ENCODE results near the gene WDR59.
A peak's percentile ranks its signal among the peaks of the same experiment; 100 is the strongest.

The WDR59 gene

GRCh38 chr16:74901606-74902005 lies 83.3 kb downstream of the WDR59 start:
- DNase-seq = no peak

GRCh38 chr16:74899816-74900215 lies 85.1 kb downstream of the WDR59 start:
- no peak for DNase-seq

DNA sequence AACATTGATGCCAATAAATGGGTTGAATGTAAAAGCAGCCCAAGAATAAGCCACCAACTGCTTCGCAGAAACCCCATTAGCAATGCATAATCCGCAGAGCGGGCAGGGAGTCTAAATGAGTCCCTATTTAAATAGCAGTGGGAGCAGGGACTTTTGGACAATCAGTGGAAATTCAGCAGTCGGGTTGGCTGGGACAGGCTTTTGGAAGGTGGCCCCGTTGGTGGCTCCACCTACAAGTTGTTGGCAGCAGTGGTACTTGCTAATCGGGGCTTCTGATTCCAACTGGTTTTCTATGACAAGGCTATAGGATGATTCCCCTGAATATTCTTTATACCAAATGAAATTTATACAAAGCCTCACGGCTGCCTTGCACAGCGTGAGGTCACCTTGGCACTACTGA lies 86.3 kb downstream of the WDR59 start:
- DNase-seq = no peak

DNA sequence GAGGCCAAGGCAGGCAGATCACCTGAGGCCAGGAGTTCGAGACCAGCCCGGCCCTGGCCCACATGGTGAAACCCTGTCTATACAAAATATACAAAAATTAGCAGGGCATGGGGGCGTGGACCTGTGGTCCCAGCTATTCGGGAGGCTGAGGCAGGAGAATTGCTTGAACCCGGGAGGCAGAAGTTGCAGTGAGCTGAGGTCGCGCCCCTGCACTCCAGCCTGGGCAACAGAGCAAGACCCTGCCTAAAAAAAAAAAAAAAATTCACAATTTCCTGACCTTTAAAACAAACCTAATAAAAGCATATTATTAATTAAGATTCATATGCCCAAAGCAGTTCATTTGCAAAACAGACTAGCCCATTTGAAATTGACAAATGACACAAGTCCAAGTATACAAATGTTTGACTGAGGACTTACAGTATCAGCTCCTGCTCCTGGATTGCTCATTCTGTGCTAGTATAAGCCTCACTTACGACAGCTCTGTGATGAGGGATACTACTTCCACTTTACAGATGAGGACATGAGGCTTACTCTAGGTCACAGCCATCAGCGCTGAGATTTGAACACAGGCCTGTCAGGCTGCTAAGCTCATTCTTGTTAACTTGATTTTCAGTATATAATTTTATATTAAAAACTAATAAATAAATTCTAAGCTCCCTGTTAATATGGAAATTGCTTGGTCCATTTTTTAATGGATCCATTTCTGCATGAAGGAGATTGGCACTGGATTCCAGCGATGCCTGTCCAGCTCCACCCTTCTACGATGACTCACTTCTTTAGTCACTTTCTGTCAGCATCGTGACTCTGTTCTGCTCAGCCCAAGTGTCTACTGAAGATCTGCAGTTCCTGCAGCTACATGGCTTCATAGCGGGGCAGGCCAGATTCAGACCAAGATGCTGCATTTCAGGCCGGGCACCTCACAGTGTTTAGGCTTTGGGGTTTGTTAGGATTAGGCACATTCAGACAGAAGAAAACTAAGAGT lies 88.2 kb downstream of the WDR59 start:
- DNase-seq = no peak

DNA sequence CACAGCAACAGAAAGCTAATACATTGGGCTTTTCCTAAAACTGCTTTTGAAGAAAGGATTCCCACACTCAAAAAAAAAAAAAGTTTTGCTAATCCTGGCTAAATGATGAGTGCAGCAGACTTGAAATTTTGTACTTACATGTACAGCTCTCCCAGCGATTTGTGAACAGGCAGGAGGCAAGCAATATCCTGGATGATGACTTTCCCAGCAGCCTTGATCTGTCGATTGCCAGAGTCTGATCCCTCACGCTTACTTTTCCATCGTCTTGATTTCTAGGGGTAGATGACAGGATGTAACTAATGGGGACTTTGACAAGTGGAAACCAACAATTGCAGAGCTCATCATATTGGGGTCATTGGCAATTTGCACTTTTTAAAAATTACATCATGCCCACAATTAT lies 91.4 kb downstream of the WDR59 start:
- DNase-seq = no peak

DNA sequence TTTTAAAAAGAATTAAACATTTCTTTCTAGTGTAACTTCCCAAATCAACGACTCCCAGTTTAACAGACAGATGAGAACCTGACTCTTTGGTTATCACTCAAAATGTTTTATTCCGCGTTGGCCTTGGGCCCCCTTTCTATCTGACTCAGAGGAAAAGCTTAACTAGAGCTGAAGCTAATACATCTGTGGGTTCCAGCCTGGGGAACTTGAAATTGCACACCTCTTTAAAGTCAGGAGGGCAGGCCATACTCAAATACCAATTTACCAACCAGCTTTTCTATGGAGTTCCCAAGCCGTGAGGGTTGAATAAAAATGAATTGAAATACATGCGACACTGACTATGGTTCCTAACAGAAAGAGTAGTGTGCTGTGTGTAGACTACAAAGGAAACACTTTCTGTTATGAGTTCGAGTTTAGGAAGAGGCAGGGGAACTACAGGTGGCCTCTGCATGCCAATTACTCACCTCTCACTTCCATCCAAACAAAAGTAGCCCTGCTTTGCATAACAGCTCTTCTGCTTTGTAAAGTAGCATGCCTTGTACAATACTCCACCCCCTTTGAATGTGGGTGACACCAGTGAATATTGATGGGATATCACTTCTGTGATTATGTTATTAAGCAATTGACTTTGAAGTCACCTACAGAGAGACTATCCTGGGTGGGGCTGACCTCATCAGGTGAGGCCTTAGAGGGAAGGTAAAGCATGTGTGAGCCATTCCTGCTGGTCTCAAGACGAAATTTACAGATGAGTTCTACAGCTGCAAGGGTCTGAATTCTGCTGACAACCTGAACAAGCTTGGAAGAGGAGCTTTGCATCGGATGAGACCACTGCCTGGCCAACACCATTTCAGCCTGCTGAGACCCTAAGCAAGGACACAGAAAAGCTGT lies 92.1 kb downstream of the WDR59 start:
- DNase-seq = no peak

DNA sequence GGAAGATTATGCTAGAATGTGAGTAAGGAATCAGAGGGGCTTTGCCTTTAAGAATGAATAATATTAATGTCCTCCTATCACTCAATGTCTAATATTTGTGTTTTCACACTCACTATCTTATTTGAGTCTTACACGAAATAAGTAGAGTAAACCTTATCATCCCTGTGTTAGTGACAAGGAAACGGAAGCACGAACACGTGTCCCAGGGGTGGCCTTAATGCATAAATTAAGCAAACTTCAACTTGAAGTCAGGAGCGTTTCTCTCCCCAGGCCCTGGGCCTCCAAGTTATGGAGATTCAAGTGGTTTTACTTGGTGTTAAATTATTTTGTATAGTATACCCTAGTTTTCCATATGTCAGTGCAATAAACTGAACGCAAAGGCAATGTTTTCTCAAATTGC lies 96.0 kb downstream of the WDR59 start:
- DNase-seq = no peak

DNA sequence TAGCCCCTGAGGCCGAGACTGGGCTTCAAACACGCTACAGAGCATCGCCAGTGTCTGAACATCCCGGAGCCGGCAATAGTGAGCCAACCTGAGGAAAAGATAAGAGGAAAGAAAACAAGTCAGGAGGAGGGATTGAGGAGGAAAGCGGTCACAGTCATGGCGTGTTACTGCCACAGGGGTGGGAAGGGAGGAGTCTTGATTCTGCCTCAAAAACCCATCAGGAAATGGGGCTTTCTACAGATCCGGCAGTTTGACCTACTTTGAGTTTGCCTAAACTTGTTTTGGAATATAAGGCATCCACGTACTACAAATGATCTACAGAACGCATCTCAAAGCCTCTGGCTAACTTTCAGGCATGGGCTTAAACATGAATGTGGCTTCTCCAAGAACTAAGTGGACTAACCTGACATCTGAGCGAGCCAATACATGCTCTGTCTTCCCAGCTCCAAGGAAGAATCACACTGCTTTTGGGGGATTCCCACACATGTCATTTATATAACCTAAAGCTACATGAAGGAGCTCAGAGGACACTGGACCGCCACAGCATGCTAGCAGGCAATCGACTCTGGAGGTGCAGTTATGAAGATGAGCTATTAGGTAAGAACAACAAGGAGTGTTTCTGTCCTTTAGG lies 96.6 kb downstream of the WDR59 start:
- no peak for DNase-seq

GRCh38 chr16:74887084-74887483 lies 97.8 kb downstream of the WDR59 start:
- no peak for DNase-seq

GRCh38 chr16:74877706-74878105 lies 107.2 kb downstream of the WDR59 start:
- DNase-seq = no peak

GRCh38 chr16:74874912-74875546 lies 109.9 kb downstream of the WDR59 start:
- DNase-seq = no peak

GRCh38 chr16:74874123-74874522 lies 110.8 kb downstream of the WDR59 start:
- DNase-seq = no peak

DNA sequence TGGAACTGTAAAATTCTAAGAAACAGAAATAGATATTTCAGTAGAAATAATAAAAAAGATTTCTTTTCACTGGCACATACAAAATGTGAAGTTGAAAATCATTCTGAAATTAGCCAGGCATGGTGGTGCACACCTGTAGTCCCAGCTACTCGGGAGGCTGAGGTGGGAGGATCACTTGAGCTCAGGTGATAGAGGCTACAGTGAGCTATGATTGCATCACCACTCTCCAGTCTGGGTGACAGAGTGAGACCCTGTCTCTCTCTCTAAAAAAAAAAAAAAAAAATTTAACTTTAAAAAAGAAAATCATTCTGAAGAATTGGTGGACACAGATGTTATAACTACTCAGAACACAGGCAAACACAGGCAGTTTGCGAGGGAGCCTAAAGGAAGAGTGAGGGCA lies 112.6 kb downstream of the WDR59 start:
- DNase-seq = no peak

- DNase-seq = no peak
Observed at GRCh38 chr16:74871608-74872007, 113.3 kb downstream of the WDR59 start.

GRCh38 chr16:74868501-74868900 lies 116.4 kb downstream of the WDR59 start:
- no peak for DNase-seq

- no peak for DNase-seq
Observed at GRCh38 chr16:74868035-74868434, 116.9 kb downstream of the WDR59 start.

DNA sequence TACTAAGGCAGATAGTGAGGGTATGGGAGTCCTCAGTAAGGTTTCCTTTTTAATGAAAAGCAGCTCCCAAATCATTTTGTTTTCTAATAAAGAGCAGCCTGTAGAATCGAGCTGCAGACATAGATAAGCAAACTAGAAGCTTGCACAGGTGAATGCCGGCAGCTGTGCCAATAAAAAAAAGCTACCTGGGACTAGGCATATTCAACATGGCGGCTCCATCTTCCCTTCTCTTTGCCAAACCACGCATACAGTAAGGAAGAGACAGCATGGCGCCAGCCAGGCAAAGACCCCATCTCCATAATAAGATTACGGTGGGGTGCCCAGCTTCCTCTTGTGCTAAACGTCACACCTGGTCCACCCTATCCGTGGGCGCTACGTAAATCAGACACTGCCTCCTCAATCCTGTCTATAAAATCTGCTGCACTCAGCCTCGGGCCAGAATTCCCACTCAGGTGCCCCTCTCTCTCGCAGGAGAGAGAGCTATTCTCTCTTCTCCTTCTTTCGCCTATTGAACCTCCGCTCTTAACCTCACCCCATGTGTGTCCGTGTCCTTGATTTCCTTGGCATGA lies 117.6 kb downstream of the WDR59 start:
- no peak for DNase-seq

GRCh38 chr16:74865922-74866598 lies 118.9 kb downstream of the WDR59 start:
- DNase-seq = no peak

DNA sequence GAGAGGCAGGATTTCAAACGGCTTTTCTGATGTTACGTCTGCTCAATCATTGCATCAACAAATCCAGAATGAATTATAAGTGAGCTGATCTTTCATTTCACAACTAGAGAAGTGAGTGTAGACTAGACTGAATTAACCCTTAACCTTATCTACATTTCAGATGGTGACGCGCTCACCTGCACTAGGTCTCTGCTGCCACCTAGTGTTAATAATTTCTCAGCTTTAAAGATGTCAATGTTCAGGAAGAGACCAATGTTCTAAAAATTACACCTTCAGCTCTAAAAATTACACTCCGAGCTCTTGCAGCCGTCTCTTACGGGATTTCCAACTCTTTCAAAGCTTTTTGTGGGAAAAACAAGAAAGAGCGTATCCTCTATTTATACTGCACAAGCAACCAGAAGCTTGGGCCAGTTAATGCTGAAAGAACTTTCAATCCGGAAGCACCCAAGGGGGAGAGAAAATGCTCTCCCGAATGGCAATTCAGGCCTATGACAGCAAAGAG lies 122.1 kb downstream of the WDR59 start:
- peak; percentile 2 for DNase-seq

- DNase-seq = no peak
Observed at GRCh38 chr16:74852500-74852875, 132.4 kb downstream of the WDR59 start.

GRCh38 chr16:74850027-74850426 lies 134.9 kb downstream of the WDR59 start:
- no peak for DNase-seq

- no peak for DNase-seq
Observed at GRCh38 chr16:74847202-74847601, 137.7 kb downstream of the WDR59 start.

Data from NCI-H2029 (cell line).